Testis (tissue), 2 donors: ENCODE data around the gene RXRA.

ENCODE experiments used
- CTCF ChIP-seq, 3 experiments: fragments of 450-650 bp in 2 of 3; fragments of 200-600 bp in 1 of 3; sonication (generic) in 1 of 3; IDR thresholded peaks; one replicate each; pipeline ENCODE4 v1.5.1; 2016 to 2019; ENCODE audit warnings: antibody characterized with exemption in 3 of 3, mild to moderate bottlenecking in 2 of 3, moderate library complexity in 1 of 3
- POLR2A ChIP-seq: fragments of 450-650 bp; IDR thresholded peaks from one replicate; pipeline ENCODE4 v1.6.1; 2017; ENCODE audit warnings: antibody characterized with exemption, mild to moderate bottlenecking, moderate library complexity

GRCh38 chr9:134410071-134410834 is 84.0 kb downstream of the RXRA start:
- TF ChIP-seq CTCF (IDR thresholded peaks at IDR 0.05) (no peak), POLR2A (no peak)
